Activated CD4-positive, CD25-positive, alpha-beta regulatory T cell treated with anti-CD3 and anti-CD28 coated beads, Interleukin-2, amount 50 U/mL, for 16 hours (primary cell): ENCODE measurements around the gene RBM7.

Experiments used
- DNase-seq: peaks from one replicate; pipeline ENCODE4 v3.0.0-alpha.2; 2020; ENCODE audit warnings: low read depth, low spot score

The RBM7 gene

GRCh38 chr11:114448749-114449482 is 48.5 kb downstream of the RBM7 start:
- no peak for DNase-seq

GRCh38 chr11:114449845-114450244 is 49.4 kb downstream of the RBM7 start:
- DNase-seq: no peak

- DNase-seq: no peak
Measured at GRCh38 chr11:114452399-114452798, 51.9 kb downstream of the RBM7 start.
